GM18861 (cell line): ENCODE results near the gene LDLRAP1.
"Not testable (repeated sequence)": the region's sequence is repeated elsewhere in the genome, so short reads cannot be mapped to it uniquely, and the experiment has no call there.

Experiments
- ATAC-seq: cut with Tn5 transposase; IDR thresholded peaks from one replicate; pipeline ENCODE4 v1.9.1; 2021; ENCODE audit not compliant: unreplicated experiment

Gene LDLRAP1

DNA sequence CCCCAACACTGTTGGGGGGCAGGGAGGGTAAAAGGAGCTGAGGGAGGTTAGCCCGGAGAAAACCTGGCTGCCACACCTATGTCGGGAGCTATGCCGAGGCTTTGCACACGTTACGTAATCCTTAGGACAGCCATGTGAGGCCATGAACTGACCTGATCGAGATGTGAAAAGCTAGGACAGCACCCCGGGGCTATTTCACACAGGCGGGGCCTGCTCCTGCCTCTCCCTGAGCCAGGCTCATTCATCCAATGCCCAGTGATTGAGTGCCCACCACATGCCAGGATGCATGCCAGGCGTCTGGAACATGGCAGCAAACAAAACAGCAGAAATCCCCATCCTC lies 30.2 kb downstream of the LDLRAP1 start:
- no peak for ATAC-seq

DNA sequence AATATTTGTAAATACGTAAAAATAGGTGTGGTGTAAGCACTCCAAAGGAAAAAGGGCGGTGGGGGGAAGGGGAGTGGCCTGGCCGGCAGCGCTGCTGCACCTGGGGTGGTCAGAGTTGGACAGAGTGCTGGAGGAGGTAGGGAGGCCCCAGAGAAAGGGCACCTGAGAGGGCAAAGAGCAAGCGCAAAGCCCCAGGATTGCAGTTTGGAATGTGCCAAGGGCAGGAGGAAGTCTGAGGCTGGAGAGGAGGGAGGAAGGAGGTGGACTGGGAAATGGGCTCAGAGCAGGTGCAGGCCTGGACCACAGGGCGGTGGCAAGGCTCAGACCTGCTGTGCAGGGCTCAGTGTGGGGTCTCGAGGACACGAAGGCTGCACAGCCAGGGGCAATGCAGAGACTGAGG lies 30.6 kb downstream of the LDLRAP1 start:
- no peak for ATAC-seq

DNA sequence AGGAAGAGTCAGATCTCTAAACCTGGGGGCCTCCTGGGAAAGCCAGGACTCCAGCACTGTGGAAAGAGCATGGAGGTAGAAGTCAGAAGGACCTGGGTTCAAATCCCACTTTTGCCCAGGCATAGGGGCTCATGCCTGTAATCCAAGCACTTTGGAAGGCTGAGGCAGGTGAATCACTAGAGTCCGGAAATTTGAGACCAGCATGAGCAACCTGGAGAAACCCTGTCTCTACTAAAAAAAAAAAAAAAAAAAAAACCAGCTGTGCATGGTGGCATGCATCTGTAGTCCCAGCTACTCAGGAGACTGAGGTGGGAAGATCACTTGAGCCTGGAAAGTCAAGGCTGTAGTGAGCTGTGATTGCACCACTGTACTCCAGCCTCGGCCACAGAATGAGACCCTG lies 31.8 kb downstream of the LDLRAP1 start:
- ATAC-seq: no peak

DNA sequence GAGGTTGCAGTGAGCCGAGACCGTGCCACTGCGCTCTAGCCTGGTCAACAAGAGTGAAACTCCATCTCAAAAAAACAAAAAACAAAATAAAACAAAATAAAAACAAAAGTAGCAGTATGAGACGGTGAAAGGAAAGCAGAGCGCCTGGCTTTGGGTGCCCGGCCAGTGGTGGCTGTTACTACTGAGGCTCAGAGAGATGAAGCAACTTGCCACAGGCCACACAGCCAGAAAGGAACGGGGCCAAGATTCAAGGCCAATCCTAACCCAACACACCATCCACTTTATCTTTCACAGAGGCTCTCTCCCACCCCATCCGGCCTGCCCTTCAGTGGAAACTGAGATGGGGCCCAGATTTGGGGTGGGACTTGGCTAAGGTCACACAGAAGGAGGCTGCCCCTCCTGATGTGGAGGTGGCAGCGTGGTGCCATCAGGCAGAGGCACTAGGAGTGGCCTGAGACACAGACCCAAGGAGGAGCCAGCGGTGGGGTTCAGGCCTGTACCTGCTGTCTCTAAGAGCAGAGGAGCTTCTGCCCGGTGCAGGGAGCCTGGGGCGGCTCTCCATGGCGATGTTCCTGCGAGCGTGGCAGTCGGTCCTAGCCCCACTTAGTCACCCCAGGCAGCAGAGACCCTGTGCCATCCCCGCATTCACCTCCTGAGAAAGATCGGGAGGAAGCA lies 33.2 kb downstream of the LDLRAP1 start:
- ATAC-seq: no peak

DNA sequence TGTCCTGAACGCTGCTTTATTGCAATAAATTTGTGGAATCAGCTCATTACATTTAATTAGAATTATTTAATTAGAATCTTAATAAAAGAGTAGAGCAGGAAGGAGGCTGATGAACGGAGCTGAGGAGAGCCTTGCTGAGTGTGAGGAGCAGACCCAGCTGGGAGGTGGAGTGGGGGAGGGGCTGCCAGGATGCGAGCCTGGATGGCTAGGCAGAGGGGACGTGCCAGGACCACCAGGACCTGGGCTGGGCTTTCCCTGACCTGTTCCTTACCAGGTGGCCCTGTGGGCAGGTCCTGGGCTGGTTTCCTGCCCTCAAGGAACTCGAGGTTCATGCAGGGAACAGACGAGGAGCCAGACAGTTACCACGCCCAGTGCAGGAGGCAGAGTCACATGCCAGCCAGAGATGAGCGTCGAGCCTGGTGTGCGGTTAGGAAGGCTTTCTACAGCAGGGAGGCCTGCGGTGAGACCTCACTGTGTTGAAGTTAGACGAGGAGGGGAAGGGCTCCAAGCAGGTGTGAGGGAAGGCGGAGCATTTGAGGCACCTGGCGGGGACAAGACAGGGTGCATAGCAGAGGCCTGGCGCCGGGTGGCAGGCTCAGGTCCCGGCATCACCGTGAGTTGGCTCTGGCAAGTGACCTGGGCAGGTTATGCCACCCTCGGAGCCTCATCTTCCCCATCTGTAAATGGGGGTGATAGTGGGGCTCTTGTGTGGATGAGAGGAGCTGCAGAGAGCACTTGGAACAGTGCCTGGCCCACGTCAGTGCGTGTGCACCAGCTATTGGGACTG lies 33.9 kb downstream of the LDLRAP1 start:
- no peak for ATAC-seq

DNA sequence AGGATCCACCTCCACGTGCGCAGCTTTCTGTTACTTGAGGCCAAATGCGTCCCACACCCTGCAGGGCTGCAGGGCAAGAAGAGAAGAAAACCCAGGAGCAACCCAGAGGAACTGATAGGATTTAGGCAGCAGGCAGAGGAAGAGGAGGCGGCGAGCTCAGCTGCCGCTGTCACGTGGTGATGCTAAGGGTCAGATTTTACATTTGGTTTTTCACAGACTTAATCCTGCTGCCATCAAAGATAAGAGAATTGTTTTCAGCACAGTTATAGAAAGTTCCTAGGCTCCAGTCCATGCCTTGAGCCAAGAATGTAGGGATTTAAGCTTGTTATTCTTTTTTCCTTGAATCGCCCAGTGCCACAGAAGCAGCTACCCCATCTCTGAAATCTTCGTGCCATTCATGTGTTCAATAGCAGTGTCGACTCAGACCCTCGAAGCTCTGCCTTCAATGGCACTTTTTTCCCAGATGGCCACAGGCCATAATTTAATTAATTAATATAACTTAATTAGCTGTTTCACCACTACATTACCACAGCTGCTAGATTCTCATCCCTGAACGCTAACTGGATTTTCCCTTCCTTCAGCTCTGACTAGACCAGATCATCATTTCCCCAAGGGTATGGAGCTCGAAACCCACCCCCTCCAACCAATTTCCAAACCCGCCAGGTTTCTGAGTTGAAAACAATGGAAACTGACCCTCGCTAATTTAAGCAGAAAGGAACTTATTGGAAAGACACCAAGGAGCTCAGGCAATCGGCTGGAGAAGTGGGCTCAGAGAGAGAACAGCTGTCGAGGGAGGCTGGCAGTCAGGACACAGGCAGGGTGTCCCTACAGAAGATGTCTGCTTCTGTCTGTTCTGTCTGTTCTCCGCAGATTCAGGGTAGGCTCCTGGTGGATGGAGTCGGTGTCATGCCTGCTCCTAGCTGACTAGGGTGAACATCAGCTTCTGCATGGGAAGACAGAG lies 36.2 kb downstream of the LDLRAP1 start:
- ATAC-seq: no peak

DNA sequence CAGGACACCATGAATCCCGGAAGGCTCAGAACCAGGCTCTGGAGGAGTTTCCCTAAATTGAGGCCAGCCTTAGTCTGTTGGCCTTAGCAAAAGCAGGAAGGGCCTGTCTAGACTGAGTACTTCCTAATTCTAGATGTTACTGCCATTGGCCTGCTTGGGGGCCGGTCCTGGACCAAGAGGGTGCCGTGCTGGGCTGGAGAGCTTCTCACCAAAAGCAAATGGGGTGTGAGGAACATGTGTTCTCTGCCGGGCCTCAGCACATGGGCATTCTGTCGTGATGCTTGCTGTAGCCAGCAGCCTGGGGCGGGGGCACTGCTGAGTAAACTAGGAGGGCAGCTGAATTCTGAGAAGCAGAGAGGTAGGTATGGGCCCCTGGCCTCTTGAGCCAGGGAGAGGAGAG lies 37.5 kb downstream of the LDLRAP1 start:
- ATAC-seq: no peak

DNA sequence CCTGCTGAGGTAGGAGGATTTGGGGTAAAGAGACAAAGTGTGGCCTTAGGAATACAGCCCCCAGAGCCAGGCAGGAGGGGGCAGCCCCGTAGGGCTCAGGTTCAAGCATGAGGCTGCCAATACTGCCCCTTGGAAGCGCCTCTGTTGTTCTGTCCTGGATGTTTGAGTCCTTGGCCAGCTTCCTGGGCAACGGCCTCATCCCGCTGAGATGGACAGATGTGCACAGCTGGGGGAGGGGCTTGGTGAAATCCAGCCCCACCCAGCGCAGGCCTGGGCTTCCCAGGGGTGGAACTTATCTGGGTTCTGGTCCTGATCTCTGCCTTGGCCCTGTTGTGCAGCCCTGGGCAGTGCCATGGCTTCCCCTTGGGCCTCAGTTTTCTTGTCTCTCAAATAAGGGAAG lies 38.4 kb downstream of the LDLRAP1 start:
- ATAC-seq: no peak

DNA sequence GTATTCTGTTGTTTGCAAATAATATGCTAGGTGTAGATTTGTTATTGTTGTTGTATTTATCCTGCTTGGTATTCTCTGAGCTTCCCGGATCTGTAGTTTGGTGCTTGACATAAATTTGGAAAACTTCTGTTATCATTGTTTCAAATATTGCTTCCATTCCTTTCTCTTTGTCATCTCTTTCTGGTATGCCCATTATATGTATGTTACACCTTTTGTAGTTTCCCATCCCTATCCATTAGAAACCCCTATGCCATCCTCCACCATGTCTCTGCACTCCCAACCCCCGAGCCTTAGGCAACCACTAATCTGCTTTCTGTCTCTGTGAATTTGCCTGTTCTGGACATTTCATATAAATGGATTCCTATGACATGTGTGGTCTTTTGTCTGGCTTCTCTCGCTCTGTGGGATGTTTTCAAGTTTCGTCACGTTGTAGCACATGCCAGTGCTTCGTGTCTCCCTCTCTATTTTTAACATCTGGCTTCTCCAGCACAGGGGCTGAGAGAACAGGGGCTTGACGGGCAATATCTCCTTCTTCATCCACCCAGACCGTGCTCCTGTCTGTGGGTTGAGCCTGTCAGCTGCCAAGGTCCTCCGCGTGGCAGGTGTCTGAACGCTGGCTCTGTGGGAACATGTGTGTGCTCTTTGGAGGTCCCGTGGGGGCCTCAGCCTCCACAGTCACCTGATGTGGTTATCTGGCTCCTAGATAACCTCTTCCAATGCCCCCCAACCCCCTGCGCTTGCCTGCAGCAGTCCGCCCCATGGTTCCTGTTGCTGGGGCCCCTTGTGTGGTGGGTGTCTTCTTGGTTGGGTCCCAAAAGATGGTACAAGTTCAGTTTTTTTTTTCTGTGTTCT lies 40.3 kb downstream of the LDLRAP1 start:
- ATAC-seq: no peak

DNA sequence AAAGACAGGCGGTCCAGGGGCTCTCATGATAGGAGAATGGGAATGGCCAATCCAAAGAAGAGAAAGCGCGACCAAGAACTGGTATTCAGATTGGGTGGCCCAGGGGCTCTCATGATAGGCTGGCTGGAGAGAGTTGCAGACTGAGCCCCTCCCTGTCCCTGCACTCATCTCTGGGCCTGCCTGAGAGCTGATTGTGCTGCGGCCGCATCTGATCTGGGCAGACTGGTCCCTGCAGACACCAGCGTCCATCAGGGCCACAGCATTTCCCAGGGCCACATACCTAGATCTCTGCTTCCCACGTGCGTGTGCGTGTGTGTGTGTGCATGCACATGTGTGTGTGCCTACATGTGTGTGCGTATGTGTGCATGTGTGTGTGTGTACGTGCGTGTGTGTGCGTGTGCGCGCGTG lies 42.8 kb downstream of the LDLRAP1 start:
- ATAC-seq: no peak

DNA sequence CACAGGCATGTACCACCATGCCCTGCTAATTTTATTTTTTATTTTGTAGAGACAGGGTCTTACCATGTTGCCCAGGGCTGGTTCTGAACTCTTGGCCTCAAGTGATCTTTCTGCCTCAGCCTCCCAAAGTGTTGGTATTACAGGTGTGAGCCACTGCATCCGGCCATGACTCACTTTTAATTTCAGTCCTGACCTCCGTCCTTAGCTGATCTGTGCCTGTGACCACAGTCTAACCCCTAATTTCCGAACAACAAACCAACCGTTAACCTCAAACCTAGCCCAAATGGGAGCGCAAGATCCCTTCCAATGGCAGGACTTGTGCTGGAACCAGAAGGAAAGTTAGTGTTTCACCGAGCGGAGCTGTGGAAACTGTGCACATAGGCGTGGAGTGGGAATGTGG lies 43.9 kb downstream of the LDLRAP1 start:
- no peak for ATAC-seq

DNA sequence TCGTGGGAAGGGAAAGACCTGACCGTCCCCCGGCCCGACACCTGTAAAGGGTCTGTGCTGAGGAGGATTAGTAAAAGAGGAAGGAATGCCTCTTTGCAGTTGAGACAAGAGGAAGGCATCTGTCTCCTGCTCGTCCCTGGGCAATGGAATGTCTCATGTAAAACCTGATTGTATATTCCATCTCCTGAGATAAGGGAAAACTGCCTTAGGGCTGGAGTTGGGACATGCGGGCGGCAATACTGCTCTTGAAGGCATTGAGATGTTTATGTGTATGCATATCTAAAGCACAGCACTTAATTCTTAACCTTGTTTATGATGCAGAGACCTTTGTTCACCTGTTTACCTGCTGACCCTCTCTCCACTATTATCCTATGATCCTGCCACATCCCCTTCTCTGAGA lies 44.8 kb downstream of the LDLRAP1 start:
- ATAC-seq: not testable (repeated sequence)

DNA sequence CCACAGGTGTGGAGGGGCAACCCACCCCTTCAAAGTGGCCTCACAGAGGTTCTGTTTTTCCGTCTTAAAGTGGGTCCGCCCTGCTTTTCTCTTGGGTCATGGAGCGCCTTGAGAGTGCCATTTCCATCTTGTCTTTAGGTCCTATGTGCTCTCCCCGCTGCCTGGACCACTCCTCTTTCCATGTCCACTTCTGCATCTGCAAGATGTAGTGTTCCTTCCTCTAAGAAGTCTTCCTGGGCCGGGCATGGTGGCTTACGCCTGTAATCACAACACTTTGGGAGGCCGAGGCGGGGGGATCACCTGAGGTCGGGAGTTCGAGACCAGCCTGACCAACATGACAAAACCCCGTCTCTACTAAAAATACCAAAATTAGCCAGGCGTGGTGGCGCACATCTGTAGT lies 45.4 kb downstream of the LDLRAP1 start:
- ATAC-seq: not testable (repeated sequence)

DNA sequence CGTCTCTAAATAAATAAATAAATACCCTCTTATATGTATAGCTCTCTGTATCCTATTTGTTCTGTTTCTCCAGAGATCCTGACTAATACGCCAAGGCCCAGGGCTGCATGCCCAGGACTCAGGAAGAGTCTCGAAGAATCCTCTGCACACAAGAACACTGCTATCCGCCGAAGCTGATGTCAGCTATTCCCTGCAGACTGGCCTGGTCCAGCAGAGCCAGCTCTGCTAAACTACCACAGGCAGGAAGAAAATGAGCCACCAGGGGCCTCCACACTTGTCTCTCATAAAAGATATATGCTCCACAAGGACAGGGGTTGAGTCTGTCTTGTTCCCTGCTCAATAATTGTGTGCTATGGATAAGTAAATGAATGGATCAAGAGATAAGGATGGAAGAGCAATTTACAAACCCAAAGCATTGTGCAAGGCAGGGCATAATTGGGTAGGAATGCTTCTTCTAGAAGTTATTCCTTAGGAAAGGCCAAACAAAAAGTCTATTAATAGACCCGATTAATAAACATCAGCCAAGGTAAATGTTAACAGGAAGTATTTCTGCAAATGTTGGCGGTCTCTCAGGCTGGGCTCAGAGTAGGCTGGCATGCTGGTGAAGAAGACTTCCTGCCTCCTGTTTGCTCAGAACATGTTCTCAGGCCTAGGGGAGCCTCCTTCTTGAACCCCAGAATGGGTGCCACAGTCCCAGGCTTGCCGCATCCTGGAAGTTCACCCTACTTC lies 46.9 kb downstream of the LDLRAP1 start:
- no peak for ATAC-seq

DNA sequence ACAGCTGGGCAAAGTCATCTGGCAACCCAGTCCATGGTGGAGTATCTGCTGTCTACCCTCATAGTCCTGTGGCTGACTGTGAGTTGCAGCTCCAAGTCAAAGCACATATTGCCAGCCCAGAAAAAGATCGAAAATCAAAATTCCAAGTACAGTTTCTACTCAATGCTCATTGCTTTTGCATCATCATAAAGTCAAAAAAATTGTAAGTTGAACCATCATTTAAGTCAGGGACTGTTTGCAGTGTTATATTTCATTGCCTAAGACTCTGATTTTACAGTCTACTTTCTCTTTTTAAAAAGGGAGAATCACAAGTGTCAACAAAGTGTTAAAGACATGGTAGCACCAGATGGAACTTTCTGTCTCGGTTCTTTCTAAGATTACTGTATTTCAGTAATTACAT lies 50.5 kb downstream of the LDLRAP1 start:
- ATAC-seq: no peak

DNA sequence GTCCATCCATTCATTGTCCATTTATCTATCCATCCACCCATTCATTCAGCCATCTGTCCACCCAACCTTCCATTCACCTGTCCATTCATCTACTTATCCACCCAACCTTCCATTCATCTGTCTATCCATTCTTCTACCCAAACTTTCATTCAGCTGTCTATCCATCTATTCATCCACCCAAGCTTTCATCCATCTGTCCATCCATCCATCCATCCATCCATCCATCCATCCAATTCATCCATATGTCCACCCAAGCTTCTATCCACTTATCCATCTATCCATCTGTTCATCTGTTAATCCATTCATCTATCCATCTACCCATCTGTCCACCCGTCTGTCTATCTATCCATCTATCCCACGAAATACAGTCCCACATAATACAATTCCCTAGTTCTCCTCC lies 51.6 kb downstream of the LDLRAP1 start:
- ATAC-seq: no peak

DNA sequence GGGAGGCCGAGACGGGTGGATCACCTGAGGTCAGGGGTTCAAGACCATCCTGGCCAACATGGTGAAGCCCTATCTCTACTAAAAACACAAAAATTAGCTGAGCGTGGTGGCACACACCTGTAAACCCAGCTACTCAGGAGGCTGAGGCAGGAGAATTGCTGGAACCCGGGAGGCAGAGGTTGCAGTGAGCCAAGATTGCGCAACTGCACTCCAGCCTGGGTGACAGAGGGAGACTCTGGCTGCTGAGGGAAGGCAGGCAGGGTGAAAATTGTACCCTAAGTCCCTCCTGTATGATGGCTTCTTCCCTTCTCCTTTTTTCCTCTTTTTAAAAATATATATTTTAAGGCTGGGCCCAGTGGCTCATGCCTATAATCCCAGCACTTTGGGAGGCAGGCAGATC lies 53.2 kb downstream of the LDLRAP1 start:
- not testable (repeated sequence) for ATAC-seq

DNA sequence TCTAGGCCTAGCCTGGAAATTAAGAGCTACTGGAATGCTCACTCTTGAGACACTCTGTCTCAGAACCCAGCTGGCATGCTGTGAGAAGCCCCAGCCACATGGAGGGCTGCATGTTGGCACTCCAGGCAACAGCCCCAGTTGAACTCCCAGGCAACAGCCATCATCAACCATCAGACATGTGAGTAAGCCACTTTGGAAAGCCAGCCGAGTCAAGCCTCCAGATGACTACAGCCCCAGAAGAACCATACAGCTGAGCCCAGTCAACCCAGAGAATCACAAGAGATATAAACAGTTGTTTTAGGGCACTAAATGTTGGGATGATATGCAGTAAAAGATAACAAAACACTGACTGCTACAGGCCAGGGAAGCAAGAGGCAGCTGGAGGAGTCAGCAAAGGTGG lies 55.5 kb downstream of the LDLRAP1 start:
- no peak for ATAC-seq

DNA sequence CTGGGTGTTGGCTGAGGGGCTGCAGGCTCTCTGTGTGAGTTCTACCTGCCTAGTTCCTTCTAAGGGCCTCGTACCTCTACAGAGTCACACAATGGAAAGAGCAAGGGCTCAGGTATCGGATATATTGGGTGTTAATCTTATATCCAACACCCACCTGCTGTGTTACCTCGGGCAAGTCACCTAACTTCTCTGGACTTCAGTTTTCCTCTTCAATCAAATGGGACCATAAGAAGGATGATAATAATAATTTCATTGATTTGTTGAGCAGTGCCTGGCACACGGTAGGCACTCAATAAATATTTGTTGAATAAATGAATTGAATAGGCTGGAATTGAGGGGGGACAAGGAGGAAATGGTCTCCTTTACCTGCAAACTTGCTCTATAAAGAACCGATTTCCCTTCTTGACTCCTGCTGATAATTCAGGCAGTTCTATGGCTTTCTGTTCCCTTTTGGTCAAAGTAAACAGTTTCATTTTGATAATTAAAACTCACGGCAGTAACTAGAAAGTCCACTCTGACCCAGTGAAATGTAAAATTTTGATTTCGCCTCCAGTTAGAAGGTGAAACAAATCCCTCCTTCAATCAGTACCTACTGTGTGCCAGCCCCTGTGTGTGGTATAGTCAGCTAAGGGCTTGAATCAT lies 56.7 kb downstream of the LDLRAP1 start:
- no peak for ATAC-seq
